Measurements from ENCODE around the gene OSBPL1A. TPM values are rescaled to one million over a fixed set of nuclear protein-coding genes. Genes with fewer than 3 reads are reported as not detected.

The OSBPL1A gene
- total RNA-seq, 4 donors from 2014 or later = 19.1 to 46.7 (median 24.8) TPM

- WGBS, 2 donors = 83% methylated on average over 3 of the region's 3 CpGs
- DNase-seq (ENCODE audit: low spot score in 2 of 2) = no peak
- H3K4me3 ChIP-seq (ENCODE audit: low read depth, poor library complexity, severe bottlenecking) = no peak overlapping the region
- no peak for TF ChIP-seq POLR2A (IDR thresholded peaks at IDR 0.05)
- no peak for TF ChIP-seq CTCF (IDR thresholded peaks at IDR 0.05)
- intact Hi-C loops (cut with DNase I; ENCODE audit: low total_unique reads) = no loop called here
Measured at GRCh38 chr18:24173997-24174396, 223.6 kb downstream of the OSBPL1A start.

GRCh38 chr18:24170360-24170759 is 227.3 kb downstream of the OSBPL1A start:
- WGBS, 2 donors = 94 to 95% methylated on average over 8 of the region's 8 CpGs

GRCh38 chr18:24168496-24168895 is 229.1 kb downstream of the OSBPL1A start:
- WGBS, 2 donors = 88 to 93% methylated on average over 7 of the region's 7 CpGs
- no peak for TF ChIP-seq POLR2A (IDR thresholded peaks at IDR 0.05)
- TF ChIP-seq CTCF (IDR thresholded peaks at IDR 0.05) = no peak
- intact Hi-C loops (cut with DNase I; ENCODE audit: low total_unique reads) = no loop called here
- no peak overlapping the region for H3K4me3 ChIP-seq (ENCODE audit: low read depth, poor library complexity, severe bottlenecking)
- DNase-seq (ENCODE audit: low spot score in 2 of 2) = no peak

More at GRCh38 chr18:24170360-24170759, 227.3 kb downstream of the OSBPL1A start:
- DNase-seq (ENCODE audit: low spot score in 2 of 2) = no peak
- H3K4me3 ChIP-seq (ENCODE audit: low read depth, poor library complexity, severe bottlenecking) = no peak overlapping the region
- TF ChIP-seq POLR2A (IDR thresholded peaks at IDR 0.05) (no peak), CTCF (IDR thresholded peaks at IDR 0.05) (no peak)
- intact Hi-C loops (cut with DNase I; ENCODE audit: low total_unique reads) = no loop called here

- intact Hi-C loops (cut with DNase I; ENCODE audit: low total_unique reads) = no loop called here
- H3K4me3 ChIP-seq (ENCODE audit: low read depth, poor library complexity, severe bottlenecking) = no peak overlapping the region
- WGBS, 2 donors = 96 to 98% methylated on average over 2 of the region's 2 CpGs
- no peak for DNase-seq (ENCODE audit: low spot score in 2 of 2)
- TF ChIP-seq CTCF (IDR thresholded peaks at IDR 0.05) (no peak), POLR2A (IDR thresholded peaks at IDR 0.05) (no peak)
Measured at GRCh38 chr18:24161304-24161703, 236.3 kb downstream of the OSBPL1A start.

- no peak for DNase-seq (ENCODE audit: low spot score in 2 of 2)
- intact Hi-C loops (cut with DNase I; ENCODE audit: low total_unique reads) = no loop called here
- no peak overlapping the region for H3K4me3 ChIP-seq (ENCODE audit: low read depth, poor library complexity, severe bottlenecking)
- TF ChIP-seq CTCF (IDR thresholded peaks at IDR 0.05) (no peak), POLR2A (IDR thresholded peaks at IDR 0.05) (no peak)
- 91 to 95% methylated on average over 5 of the region's 5 CpGs for WGBS, 2 donors
Measured at GRCh38 chr18:24160086-24160485, 237.5 kb downstream of the OSBPL1A start.

- no peak overlapping the region for H3K4me3 ChIP-seq (ENCODE audit: low read depth, poor library complexity, severe bottlenecking)
- DNase-seq (ENCODE audit: low spot score in 2 of 2) = no peak
- TF ChIP-seq CTCF (IDR thresholded peaks at IDR 0.05) (no peak), POLR2A (IDR thresholded peaks at IDR 0.05) (no peak)
- intact Hi-C loops (cut with DNase I; ENCODE audit: low total_unique reads) = no loop called here
- 90 to 94% methylated on average over 3 of the region's 3 CpGs for WGBS, 2 donors
Measured at GRCh38 chr18:24157855-24158254, 239.8 kb downstream of the OSBPL1A start.

Measured in lower leg skin (tissue), 4 donors.